Keratinocyte (primary cell): Measurements from ENCODE around the gene TMEM240. TPM values are rescaled to one million over a fixed set of nuclear protein-coding genes. Genes with fewer than 3 reads are reported as not detected.
"Not testable (repeated sequence)": the region's sequence is repeated elsewhere in the genome, so short reads cannot be mapped to it uniquely, and the experiment has no call there.

Source experiments
- DNase-seq: peaks from one replicate; pipeline ENCODE4 v3.0.0-alpha.2; 2011; ENCODE audit warnings: low read depth, missing footprints, low spot score
- FAIRE-seq: peaks from 2 replicates; lab custom pipeline; 2011; peaks lifted over from hg19 to GRCh38; lab: Jason Lieb, UNC
- H2AFZ ChIP-seq: 2 replicates; pipeline ENCODE4 v1.6.0; 2012; ENCODE audit warnings: low read length, control low read depth, inconsistent platforms; ENCODE audit not compliant: control insufficient read depth
- H3K27ac ChIP-seq: 2 replicates; pipeline ENCODE4 v1.5.1; 2011; ENCODE audit warnings: low read length; ENCODE audit not compliant: control insufficient read depth, insufficient read depth
- H3K27me3 ChIP-seq: 3 replicates; pipeline ENCODE4 v1.6.0; 2011; ENCODE audit warnings: low read length; ENCODE audit not compliant: control insufficient read depth, insufficient read depth; ENCODE audit errors: extremely low read depth
- H3K36me3 ChIP-seq, 2 experiments: 2 replicates in 1 of 2; 3 replicates in 1 of 2; pipeline ENCODE4 v1.5.1; 2011; ENCODE audit warnings: low read length in 2 of 2, mild to moderate bottlenecking in 1 of 2; ENCODE audit not compliant: control insufficient read depth in 2 of 2, insufficient read depth in 2 of 2; ENCODE audit errors: extremely low read depth in 1 of 2
- H3K4me1 ChIP-seq: 3 replicates; pipeline ENCODE4 v1.5.1; 2011; ENCODE audit warnings: low read length; ENCODE audit not compliant: control insufficient read depth, insufficient read depth; ENCODE audit errors: extremely low read depth
- H3K4me2 ChIP-seq: 3 replicates; pipeline ENCODE4 v1.6.0; 2011; ENCODE audit warnings: low read depth, low read length; ENCODE audit not compliant: control insufficient read depth, insufficient read depth; ENCODE audit errors: extremely low read depth
- H3K4me3 ChIP-seq, 3 experiments: fragments of 200-600 bp in 1 of 3; sonication (generic) in 1 of 3; 2 replicates in 2 of 3; 3 replicates in 1 of 3; pipeline ENCODE4 v1.5.1; 2011 to 2016; ENCODE audit warnings: low read length in 3 of 3, mild to moderate bottlenecking in 3 of 3, control low read depth in 2 of 3, inconsistent platforms in 1 of 3, low read depth in 1 of 3, mixed read lengths in 1 of 3, mixed run types in 1 of 3, moderate library complexity in 1 of 3; ENCODE audit not compliant: control insufficient read depth in 2 of 3, insufficient read depth in 2 of 3; ENCODE audit errors: extremely low read depth in 1 of 3
- H3K79me2 ChIP-seq: 2 replicates; pipeline ENCODE4 v1.6.0; 2012; ENCODE audit warnings: low read length; ENCODE audit not compliant: control insufficient read depth, insufficient read depth
- H3K9ac ChIP-seq: 3 replicates; pipeline ENCODE4 v1.6.0; 2011; ENCODE audit warnings: low read length; ENCODE audit not compliant: control insufficient read depth, insufficient read depth; ENCODE audit errors: extremely low read depth
- H3K9me1 ChIP-seq: 3 replicates; pipeline ENCODE4 v1.6.0; 2011; ENCODE audit warnings: low read length; ENCODE audit not compliant: control insufficient read depth, insufficient read depth; ENCODE audit errors: extremely low read depth
- H3K9me3 ChIP-seq: 2 replicates; pipeline ENCODE4 v1.5.1; 2012; ENCODE audit warnings: low read depth, low read length; ENCODE audit not compliant: control insufficient read depth
- H4K20me1 ChIP-seq: 3 replicates; pipeline ENCODE4 v1.6.0; 2011; ENCODE audit warnings: low read length; ENCODE audit not compliant: control insufficient read depth, insufficient read depth; ENCODE audit errors: extremely low read depth
- EZH2 ChIP-seq: IDR thresholded peaks from one replicate; pipeline ENCODE4 v1.6.1; 2012; ENCODE audit warnings: inconsistent platforms, mild to moderate bottlenecking, low read length, moderate library complexity
- dilution Hi-C: fragments of 300-500 bp; cut with MboI; formaldehyde crosslinking; loops from one replicate; pipeline ENCODE4 v1.7.0; 2020; ENCODE audit warnings: low sequenced_read_pairs; ENCODE audit not compliant: extremely low pct_ligation_motif_present
- polyA plus RNA-seq, 5 experiments: library from polyadenylated mRNA; depleted of rRNA in 3 of 5; stranded (reverse) in 3 of 5; stranded (forward) in 1 of 5; unstranded in 1 of 5; fragments of >200 nt; gene quantifications; 1 replicate in 1 of 5; 2 replicates in 3 of 5; 3 replicates in 1 of 5; pipeline versions ENCODE4 v1.2.1 to v1.2.3, GENCODE V29; 2011 to 2012; ENCODE audit warnings: missing spikeins in 2 of 5, low read depth in 1 of 5, low replicate concordance in 1 of 5
- TF ChIP-seq, protein P1 (sequence below), 3 experiments: IDR thresholded peaks in 1 of 3; conservative IDR thresholded peaks in 1 of 3; optimal IDR thresholded peaks in 1 of 3; 2 replicates in 2 of 3; 3 replicates in 1 of 3; pipeline versions ENCODE3 to v1.5.1; 2011; ENCODE audit warnings: low read length in 3 of 3, mild to moderate bottlenecking in 3 of 3, moderate library complexity in 2 of 3, control low read depth in 1 of 3, inconsistent platforms in 1 of 3; ENCODE audit not compliant: insufficient read depth in 2 of 3; ENCODE audit errors: extremely low read depth in 1 of 3

TMEM240 gene
- polyA plus RNA-seq, 1 donor (not counting 4 experiments of a cell fraction or from before 2014, with no cell fraction given), result 0.12 TPM

DNA sequence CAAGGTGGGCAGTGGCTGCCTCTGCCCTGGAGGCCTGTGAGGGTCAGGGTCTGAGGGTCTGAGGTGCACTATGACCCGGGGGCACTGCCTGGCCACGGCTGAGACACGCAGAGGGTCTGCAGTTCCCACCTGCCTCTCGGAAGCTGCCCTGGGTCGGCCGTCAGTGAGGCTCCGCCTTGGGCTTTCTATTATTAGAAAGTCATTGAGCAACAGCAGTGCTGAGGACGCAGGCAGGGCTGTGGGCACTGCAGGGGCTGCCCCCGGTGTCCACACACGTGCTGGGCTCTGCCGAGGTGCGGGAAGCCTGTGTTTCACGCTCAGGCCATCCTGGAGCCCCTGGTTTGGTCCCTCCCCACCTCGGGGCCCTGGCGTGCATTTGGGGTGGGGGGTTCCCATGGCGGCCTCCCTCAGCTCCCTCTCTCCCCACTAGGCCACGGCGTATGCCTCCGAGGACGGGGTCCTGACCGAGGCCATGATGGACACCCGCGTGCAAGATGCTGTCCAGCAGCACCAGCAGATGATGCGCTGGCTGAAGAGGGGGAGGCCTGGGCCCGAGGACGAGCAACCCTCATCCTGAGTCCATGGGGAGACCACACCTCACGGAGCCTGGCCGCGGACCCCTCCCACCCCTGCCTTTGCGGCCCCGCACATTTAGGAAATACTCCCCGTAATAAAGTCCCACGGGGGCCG lies 31.5 kb downstream of the TMEM240 start:
- H3K27ac ChIP-seq, H3K9me1 ChIP-seq, H3K4me3 ChIP-seq, H4K20me1 ChIP-seq, H3K9me3 ChIP-seq, H3K4me1 ChIP-seq, DNase-seq, FAIRE-seq, H3K27me3 ChIP-seq, dilution Hi-C loops, H3K36me3 ChIP-seq, H2AFZ ChIP-seq, H3K4me2 ChIP-seq, H3K9ac ChIP-seq: not testable (repeated sequence)
- peaks cover 12% of the 10 kb centered on the region for H3K79me2 ChIP-seq

DNA sequence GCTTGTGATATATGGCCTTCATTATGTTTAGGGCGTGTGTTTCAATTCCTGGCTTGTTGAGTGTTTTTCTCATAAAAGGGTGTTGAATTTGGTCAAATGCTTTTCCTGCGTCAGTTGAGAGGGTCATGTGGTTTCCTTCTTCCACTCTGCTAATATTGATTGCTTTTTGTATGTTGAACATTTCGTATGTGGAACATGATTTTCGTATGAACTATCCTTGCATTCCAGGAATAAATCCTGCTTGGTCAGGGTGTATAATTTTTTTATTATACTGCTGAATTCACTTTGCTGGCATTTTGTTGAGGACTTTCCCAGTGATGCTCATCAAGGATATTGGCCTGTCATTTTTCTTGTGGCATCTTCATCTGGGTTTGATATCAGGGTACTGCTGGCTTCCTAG lies 33.1 kb downstream of the TMEM240 start:
- Histone ChIP-seq H3K9me3 (no peaks in the 10 kb centered on the region), H3K4me2 (no peak overlapping the region), H3K36me3 (no peaks in the 10 kb centered on the region), H3K27me3 (no peaks in the 10 kb centered on the region), H3K27ac (no peak overlapping the region), H4K20me1 (no peaks in the 10 kb centered on the region), H3K9me1 (no peaks in the 10 kb centered on the region), H2AFZ (no peak overlapping the region), H3K79me2 (peaks cover 3% of the 10 kb centered on the region), H3K4me3 (no peak overlapping the region), H3K9ac (no peak overlapping the region), H3K4me1 (peaks cover 5% of the 10 kb centered on the region)
- DNase-seq (no peak), FAIRE-seq (no peak)
- dilution Hi-C loops, result no loop called here
- TF ChIP-seq, protein P1, sequence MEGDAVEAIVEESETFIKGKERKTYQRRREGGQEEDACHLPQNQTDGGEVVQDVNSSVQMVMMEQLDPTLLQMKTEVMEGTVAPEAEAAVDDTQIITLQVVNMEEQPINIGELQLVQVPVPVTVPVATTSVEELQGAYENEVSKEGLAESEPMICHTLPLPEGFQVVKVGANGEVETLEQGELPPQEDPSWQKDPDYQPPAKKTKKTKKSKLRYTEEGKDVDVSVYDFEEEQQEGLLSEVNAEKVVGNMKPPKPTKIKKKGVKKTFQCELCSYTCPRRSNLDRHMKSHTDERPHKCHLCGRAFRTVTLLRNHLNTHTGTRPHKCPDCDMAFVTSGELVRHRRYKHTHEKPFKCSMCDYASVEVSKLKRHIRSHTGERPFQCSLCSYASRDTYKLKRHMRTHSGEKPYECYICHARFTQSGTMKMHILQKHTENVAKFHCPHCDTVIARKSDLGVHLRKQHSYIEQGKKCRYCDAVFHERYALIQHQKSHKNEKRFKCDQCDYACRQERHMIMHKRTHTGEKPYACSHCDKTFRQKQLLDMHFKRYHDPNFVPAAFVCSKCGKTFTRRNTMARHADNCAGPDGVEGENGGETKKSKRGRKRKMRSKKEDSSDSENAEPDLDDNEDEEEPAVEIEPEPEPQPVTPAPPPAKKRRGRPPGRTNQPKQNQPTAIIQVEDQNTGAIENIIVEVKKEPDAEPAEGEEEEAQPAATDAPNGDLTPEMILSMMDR (optimal IDR thresholded peaks at IDR 0.05 in 1 of 3, IDR thresholded peaks at IDR 0.05 in 1 of 3, conservative IDR thresholded peaks at IDR 0.05 in 1 of 3; ENCODE audit: extremely low read depth in 1 of 3, insufficient read depth in 2 of 3, low read length in 3 of 3), result no peak
- TF ChIP-seq EZH2, result no peak

DNA sequence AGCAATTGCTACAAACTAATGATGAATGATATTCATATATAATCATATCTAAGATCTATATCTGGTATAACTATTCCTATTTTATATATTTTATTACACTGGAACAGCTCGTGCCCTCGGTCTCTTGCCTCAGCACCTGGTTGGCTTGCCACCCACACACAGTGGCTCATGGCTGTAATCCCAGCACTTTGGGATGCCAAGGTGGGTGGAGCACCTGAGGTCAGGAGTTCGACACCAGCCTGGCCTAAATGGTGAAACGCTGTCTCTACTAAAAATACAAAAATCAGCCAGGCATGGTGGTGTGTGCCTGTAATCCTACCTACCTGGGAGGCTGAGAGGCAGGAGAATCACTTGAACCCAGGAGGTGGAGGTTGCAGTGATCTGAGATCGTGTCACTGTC lies 34.6 kb downstream of the TMEM240 start:
- H3K4me1 ChIP-seq, H3K9me3 ChIP-seq, FAIRE-seq, H3K79me2 ChIP-seq, DNase-seq, dilution Hi-C loops, H3K9me1 ChIP-seq, H3K36me3 ChIP-seq, H4K20me1 ChIP-seq, H3K4me3 ChIP-seq, H3K9ac ChIP-seq, H3K27me3 ChIP-seq: not testable (repeated sequence)
- Histone ChIP-seq H3K4me2 (peak overlapping the region; percentile 27), H3K27ac (peak overlapping the region; percentile 26), H2AFZ (peak overlapping the region; percentile 1)
